ENCODE data around the gene RPE65. TPM values are rescaled to one million over a fixed set of nuclear protein-coding genes. Genes with fewer than 3 reads are reported as not detected.

RPE65 gene
- total and polyA plus RNA-seq, 7 donors = not detected

- DNase-seq = no peak
- no peak for TF ChIP-seq CTCF (IDR thresholded peaks at IDR 0.05)
- intact Hi-C loops (cut with DNase I) = no loop called here
These were observed 18.7 kb downstream of the RPE65 start for GRCh38 chr1:68431076-68431475.

DNA sequence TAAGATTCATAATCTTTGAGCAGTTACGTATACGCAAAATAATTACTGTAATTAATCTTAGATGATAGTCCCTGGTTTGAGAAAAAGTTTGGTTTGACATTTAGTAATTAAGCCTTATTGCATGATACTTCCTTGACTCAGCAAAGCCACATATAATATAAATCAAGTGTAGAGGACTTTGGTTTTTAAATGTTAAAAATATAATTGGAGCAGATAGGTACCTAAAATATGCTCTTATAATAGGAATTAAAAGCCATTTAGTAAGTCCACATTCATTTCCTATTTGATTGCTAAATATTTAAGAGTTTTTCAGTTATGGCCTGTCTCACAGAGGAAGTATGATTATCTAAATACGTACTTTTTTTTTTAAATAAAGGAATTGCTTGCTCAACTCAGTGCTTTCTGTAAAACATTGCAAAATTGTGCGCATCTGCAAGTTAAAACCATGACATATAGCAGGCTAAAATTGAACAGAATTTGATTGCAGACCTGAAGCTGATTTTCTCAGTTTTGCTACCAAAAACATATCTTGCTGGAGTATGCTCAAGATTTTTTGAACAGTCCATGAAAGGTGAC lies 20.4 kb downstream of the RPE65 start:
- TF ChIP-seq CTCF (IDR thresholded peaks at IDR 0.05) = no peak
- H3K27ac ChIP-seq = no peak overlapping the region
- no peak overlapping the region for H3K4me3 ChIP-seq
- H3K27me3 ChIP-seq (ENCODE audit: insufficient read depth in 3 of 3, low read length in 2 of 3) = no peaks in the 10 kb centered on the region
- intact Hi-C loops (cut with DNase I) = no loop called here
- H3K9me3 ChIP-seq = no peaks in the 10 kb centered on the region
- no peak for DNase-seq
- ATAC-seq = no peak
- WGBS, 3 donors = 92 to 93% (median 93%) methylated on average over 4 of the region's 4 CpGs
- H3K4me1 ChIP-seq = no peaks in the 10 kb centered on the region
- no peaks in the 10 kb centered on the region for H3K36me3 ChIP-seq (ENCODE audit: insufficient read depth in 1 of 2, low read depth in 1 of 2)

More at GRCh38 chr1:68431076-68431475, 18.7 kb downstream of the RPE65 start:
- 51 to 56% (median 53%) methylated on average over 3 of the region's 3 CpGs for WGBS, 3 donors
- ATAC-seq = no peak
- Histone ChIP-seq H3K9me3 (no peaks in the 10 kb centered on the region), H3K4me1 (no peaks in the 10 kb centered on the region), H3K36me3 (ENCODE audit: insufficient read depth in 1 of 2, low read depth in 1 of 2) (no peaks in the 10 kb centered on the region), H3K27me3 (ENCODE audit: insufficient read depth in 3 of 3, low read length in 2 of 3) (no peaks in the 10 kb centered on the region), H3K4me3 (no peak overlapping the region), H3K27ac (no peak overlapping the region)

DNA sequence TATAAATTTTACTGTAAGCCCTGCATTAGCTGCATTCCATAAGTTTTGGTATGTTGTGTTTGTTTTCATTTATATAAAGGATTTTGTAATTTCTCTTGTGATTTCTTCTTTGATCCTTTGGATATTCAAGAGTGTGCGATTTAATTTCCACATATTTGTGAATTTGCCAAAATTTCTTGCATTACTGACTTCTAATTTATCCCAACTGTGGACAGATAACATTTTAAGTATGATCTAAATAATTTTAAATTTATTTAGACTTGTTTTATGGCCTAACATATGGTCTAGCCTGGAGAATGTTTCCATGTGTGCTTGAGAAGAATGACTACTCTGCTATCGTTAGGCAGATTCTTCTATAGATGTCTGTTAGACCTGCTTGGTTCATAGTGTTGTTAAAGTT lies 23.2 kb downstream of the RPE65 start:
- Histone ChIP-seq H3K4me3 (no peak overlapping the region), H3K36me3 (ENCODE audit: insufficient read depth in 1 of 2, low read depth in 1 of 2) (no peaks in the 10 kb centered on the region), H3K9me3 (no peaks in the 10 kb centered on the region), H3K27ac (no peak overlapping the region), H3K27me3 (ENCODE audit: insufficient read depth in 3 of 3, low read length in 2 of 3) (no peaks in the 10 kb centered on the region), H3K4me1 (no peaks in the 10 kb centered on the region)
- intact Hi-C loops (cut with DNase I) = no loop called here
- ATAC-seq (no peak), DNase-seq (no peak)
- TF ChIP-seq CTCF (IDR thresholded peaks at IDR 0.05) = no peak
- 61 to 74% (median 68%) methylated on average over 2 of the region's 2 CpGs for WGBS, 3 donors

- WGBS, 3 donors = 80 to 86% (median 84%) methylated on average over 5 of the region's 5 CpGs
- no peak for TF ChIP-seq CTCF (IDR thresholded peaks at IDR 0.05)
- ATAC-seq = no peak
- H3K4me1 ChIP-seq = no peaks in the 10 kb centered on the region
- intact Hi-C loops (cut with DNase I) = no loop called here
- H3K36me3 ChIP-seq (ENCODE audit: insufficient read depth in 1 of 2, low read depth in 1 of 2) = no peaks in the 10 kb centered on the region
- H3K27me3 ChIP-seq (ENCODE audit: insufficient read depth in 3 of 3, low read length in 2 of 3) = no peaks in the 10 kb centered on the region
- DNase-seq = no peak
- H3K27ac ChIP-seq = no peak overlapping the region
- no peaks in the 10 kb centered on the region for H3K9me3 ChIP-seq
- no peak overlapping the region for H3K4me3 ChIP-seq
These were observed 28.4 kb downstream of the RPE65 start for GRCh38 chr1:68421350-68421749.

GRCh38 chr1:68409426-68409825 lies 40.3 kb downstream of the RPE65 start:
- no peaks in the 10 kb centered on the region for H3K9me3 ChIP-seq
- H3K4me1 ChIP-seq = no peaks in the 10 kb centered on the region
- intact Hi-C loops (cut with DNase I) = no loop called here
- H3K27ac ChIP-seq = no peak overlapping the region
- no peak for TF ChIP-seq CTCF (IDR thresholded peaks at IDR 0.05)
- WGBS, 3 donors = 68 to 75% (median 71%) methylated on average over 2 of the region's 2 CpGs
- H3K36me3 ChIP-seq (ENCODE audit: insufficient read depth in 1 of 2, low read depth in 1 of 2) = no peaks in the 10 kb centered on the region
- ATAC-seq (no peak), DNase-seq (no peak)
- no peak overlapping the region for H3K4me3 ChIP-seq
- H3K27me3 ChIP-seq (ENCODE audit: insufficient read depth in 3 of 3, low read length in 2 of 3) = no peaks in the 10 kb centered on the region

All from psoas muscle (tissue), 8 donors.